HG03066 (cell line): ENCODE results near the gene SHF.
"Not testable (repeated sequence)": the region's sequence is repeated elsewhere in the genome, so short reads cannot be mapped to it uniquely, and the experiment has no call there.

ENCODE experiments used
- ATAC-seq: cut with Tn5 transposase; IDR thresholded peaks from one replicate; pipeline ENCODE4 v1.9.1; 2021; ENCODE audit warnings: low read depth; ENCODE audit not compliant: unreplicated experiment

Gene SHF

GRCh38 chr15:45148076-45149059 is 39.4 kb downstream of the SHF start:
- ATAC-seq: no peak

GRCh38 chr15:45147606-45148005 is 40.2 kb downstream of the SHF start:
- no peak for ATAC-seq

- no peak for ATAC-seq
Measured at GRCh38 chr15:45146405-45146804, 41.4 kb downstream of the SHF start.

- no peak for ATAC-seq
Measured at GRCh38 chr15:45144775-45145174, 43.0 kb downstream of the SHF start.

- ATAC-seq: no peak
Measured at GRCh38 chr15:45143946-45144345, 43.8 kb downstream of the SHF start.

GRCh38 chr15:45143056-45143455 is 44.7 kb downstream of the SHF start:
- ATAC-seq: no peak

GRCh38 chr15:45141386-45141785 is 46.4 kb downstream of the SHF start:
- ATAC-seq: no peak

DNA sequence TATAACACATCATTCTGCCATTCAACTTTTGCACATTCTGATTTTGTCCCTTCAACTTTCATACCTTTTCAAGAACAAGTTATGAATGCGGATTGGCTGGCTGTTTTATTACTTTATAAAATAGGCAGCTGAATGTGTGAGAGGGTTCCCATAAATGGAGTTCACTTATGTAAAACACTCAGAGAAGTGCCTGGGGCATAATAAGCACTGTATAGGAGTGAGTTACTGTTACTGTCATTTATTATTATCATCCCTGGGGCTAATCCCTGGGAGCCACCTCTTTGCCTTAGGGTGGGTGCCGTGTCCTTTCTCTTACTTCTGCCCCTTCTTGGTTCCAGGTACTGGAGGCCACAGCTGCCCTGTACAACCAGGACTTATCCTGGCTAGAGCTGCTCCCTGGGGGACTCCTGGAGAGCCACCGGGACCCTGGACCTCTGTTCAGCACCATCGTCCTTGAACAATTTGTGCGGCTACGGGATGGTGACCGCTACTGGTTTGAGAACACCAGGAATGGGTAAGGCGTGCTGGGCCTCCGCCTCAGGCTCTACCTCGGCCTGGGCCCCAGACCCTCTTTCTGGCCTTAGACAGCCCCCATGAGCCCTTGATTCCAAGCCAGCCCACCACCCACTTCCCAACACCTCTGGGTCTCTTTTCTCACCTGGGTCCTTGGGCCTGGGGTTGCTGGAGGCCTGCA is 47.1 kb downstream of the SHF start:
- ATAC-seq: no peak

GRCh38 chr15:45139770-45140169 is 48.0 kb downstream of the SHF start:
- no peak for ATAC-seq

- ATAC-seq: no peak
Measured at GRCh38 chr15:45138814-45139765, 48.7 kb downstream of the SHF start.

DNA sequence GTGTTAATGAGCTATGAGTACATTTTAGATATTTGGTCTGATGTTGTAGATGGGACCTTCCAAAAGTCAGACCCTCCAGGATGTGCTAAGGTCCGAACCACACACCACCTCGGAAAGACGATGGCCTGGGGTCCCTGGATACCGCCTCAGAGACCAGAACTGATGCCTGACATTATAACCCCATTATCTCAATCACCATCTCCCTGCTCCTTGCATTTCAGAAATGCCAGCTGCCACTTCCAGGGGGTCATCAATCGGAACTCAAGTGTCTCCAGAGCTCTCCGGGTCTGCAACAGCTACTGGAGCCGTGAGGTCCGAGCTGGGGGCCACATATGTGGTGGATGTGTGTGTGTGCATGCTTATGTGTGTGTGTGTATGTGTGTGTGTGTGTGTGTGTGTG is 50.1 kb downstream of the SHF start:
- no peak for ATAC-seq

- no peak for ATAC-seq
Measured at GRCh38 chr15:45136378-45136764, 51.4 kb downstream of the SHF start.

GRCh38 chr15:45135705-45136377 is 51.9 kb downstream of the SHF start:
- not testable (repeated sequence) for ATAC-seq

DNA sequence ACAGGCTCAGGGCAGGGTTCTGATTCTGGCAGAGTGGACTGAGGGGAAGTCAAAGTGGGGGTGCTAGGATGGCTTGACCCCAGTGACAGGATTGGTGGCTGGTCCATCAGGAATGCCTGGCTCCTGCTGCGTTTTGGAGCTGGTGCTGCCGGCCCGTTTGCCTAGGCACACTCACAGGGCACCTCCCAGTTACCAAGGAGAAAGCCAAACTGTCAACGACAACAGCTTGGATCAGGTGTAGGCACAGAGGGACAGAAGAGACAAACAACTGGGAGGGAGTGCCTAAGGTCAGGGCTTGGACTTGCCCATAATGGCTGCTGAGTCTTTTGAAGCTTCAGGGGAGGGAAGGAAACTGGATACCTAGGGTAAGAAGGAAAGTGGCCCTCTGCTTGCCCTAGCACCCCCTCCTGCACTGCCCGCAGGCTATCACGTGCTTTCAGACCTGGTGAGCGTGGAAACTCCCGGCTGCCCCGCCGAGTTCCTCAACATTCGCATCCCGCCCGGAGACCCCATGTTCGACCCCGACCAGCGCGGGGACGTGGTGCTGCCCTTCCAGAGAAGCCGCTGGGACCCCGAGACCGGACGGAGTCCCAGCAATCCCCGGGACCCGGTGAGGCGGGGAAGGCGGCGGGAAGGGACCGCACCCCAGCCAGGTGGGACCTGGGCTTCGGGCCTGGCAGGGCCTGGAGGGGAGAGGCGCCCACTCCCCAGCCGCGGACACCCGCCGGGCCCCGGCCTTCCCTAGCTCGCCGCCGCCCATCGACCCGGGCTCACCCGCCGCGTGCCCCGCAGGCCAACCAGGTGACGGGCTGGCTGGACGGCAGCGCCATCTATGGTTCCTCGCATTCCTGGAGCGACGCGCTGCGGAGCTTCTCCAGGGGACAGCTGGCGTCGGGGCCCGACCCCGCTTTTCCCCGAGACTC is 52.8 kb downstream of the SHF start:
- ATAC-seq: no peak

- ATAC-seq: no peak
Measured at GRCh38 chr15:45134046-45134445, 53.7 kb downstream of the SHF start.

- ATAC-seq: no peak
Measured at GRCh38 chr15:45133561-45133920, 54.2 kb downstream of the SHF start.

GRCh38 chr15:45132844-45133560 is 54.8 kb downstream of the SHF start:
- no peak for ATAC-seq

- ATAC-seq: no peak
Measured at GRCh38 chr15:45131510-45131909, 56.3 kb downstream of the SHF start.
